Body of pancreas (tissue), 4 donors: Measurements from ENCODE around the gene NOC2L. TPM values are rescaled to one million over a fixed set of nuclear protein-coding genes. Genes with fewer than 3 reads are reported as not detected.

ENCODE experiments used
- ATAC-seq: fragments of 150-250 bp; one replicate; pipeline ENCODE4 v1.9.1; 2016
- DNase-seq, 4 donors: peaks; one replicate each; pipeline ENCODE4 v3.0.0-alpha.2; 2019
- H3K27ac ChIP-seq, 4 donors: fragments of 200-600 bp; sonication (generic); 1 replicate in 3 of 4; 2 replicates in 1 of 4; pipeline versions ENCODE4 v1.5.1 to v1.6.1; 2016 to 2019; ENCODE audit warnings: mild to moderate bottlenecking in 1 of 4, mixed read lengths in 1 of 4, moderate library complexity in 1 of 4
- H3K27me3 ChIP-seq, 2 donors: fragments of 200-600 bp; sonication (generic); one replicate each; pipeline ENCODE4 v1.6.0; 2016; ENCODE audit warnings: mild to moderate bottlenecking in 1 of 2
- H3K36me3 ChIP-seq, 2 donors: fragments of 200-600 bp; sonication (generic); replicated peaks in 1 of 2; 2 replicates each; pipeline ENCODE4 v1.5.1; 2016; ENCODE audit warnings: low read depth in 2 of 2; ENCODE audit not compliant: insufficient read depth in 1 of 2
- H3K4me1 ChIP-seq: fragments of 200-600 bp; sonication (generic); one replicate; pipeline ENCODE4 v1.6.0; 2016
- H3K4me3 ChIP-seq, 2 donors: fragments of 200-600 bp; sonication (generic); 1 replicate in 1 of 2; 2 replicates in 1 of 2; pipeline ENCODE4 v1.5.1; 2016 to 2019
- H3K9me3 ChIP-seq, 3 donors: fragments of 200-600 bp; sonication (generic); 1 replicate in 2 of 3; 2 replicates in 1 of 3; pipeline ENCODE4 v1.5.1; 2016
- POLR2A ChIP-seq, 3 donors: fragments of 450-650 bp; IDR thresholded peaks; one replicate each; pipeline ENCODE4 v1.6.1; 2016; ENCODE audit warnings: antibody characterized with exemption in 3 of 3, mild to moderate bottlenecking in 2 of 3
- WGBS, 2 donors: methylation state at CpG; one replicate each; pipeline ENCODE4 v1.1.5; 2017; 5-methylcytosine and 5-hydroxymethylcytosine counted together
- intact Hi-C: fragments of 100-400 bp; cut with DNase I; formaldehyde crosslinking; loops from one replicate; pipeline ENCODE4 v1.15.1; 2023
- total RNA-seq, 2 donors: library from RNA; depleted of rRNA; stranded (reverse); fragments of >200 nt; gene quantifications; one replicate each; pipeline ENCODE4 v1.1.0, GENCODE V29; 2016
- TF ChIP-seq, protein P1 (sequence below), 7 experiments: fragments of 450-650 bp in 4 of 7; fragments of 200-600 bp in 3 of 7; sonication (generic) in 3 of 7; IDR thresholded peaks; one replicate each; pipeline ENCODE4 v1.5.1; 2016 to 2019; ENCODE audit warnings: antibody characterized with exemption in 7 of 7

Gene NOC2L
- total RNA-seq, 2 donors from 2014 or later = 30.6 to 32.3 TPM

DNA sequence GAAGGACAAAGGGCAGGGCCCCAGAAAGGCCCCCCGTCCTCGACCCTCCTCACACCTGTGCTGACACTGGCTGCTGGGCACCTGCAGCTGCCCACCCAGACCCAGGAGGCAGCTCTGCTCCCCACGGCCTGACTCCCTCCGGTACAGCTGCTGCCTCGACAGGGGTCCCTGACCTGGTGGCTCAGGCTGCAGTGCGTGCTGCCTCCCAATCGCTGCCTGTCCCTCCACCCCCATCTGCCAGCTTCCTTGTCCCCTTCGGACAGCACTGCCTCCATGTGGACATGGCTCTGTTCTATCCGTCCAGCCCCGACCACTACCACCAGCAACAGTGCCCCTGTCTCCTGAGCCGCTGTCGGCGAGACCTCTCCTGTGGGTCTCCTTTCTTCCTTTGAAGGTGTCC is 4.1 kb downstream of the NOC2L start:
- TF ChIP-seq POLR2A (IDR thresholded peaks at IDR 0.05) = no peak
- TF ChIP-seq, protein P1, sequence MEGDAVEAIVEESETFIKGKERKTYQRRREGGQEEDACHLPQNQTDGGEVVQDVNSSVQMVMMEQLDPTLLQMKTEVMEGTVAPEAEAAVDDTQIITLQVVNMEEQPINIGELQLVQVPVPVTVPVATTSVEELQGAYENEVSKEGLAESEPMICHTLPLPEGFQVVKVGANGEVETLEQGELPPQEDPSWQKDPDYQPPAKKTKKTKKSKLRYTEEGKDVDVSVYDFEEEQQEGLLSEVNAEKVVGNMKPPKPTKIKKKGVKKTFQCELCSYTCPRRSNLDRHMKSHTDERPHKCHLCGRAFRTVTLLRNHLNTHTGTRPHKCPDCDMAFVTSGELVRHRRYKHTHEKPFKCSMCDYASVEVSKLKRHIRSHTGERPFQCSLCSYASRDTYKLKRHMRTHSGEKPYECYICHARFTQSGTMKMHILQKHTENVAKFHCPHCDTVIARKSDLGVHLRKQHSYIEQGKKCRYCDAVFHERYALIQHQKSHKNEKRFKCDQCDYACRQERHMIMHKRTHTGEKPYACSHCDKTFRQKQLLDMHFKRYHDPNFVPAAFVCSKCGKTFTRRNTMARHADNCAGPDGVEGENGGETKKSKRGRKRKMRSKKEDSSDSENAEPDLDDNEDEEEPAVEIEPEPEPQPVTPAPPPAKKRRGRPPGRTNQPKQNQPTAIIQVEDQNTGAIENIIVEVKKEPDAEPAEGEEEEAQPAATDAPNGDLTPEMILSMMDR (IDR thresholded peaks at IDR 0.05) = no peak
- no peak for DNase-seq
- 86 to 92% methylated on average over 10 to 13 of the region's 13 CpGs for WGBS, 2 donors
- ATAC-seq = no peak
- Histone ChIP-seq H3K4me1 (peaks cover 25% of the 10 kb centered on the region), H3K4me3 (no peak overlapping the region), H3K27ac (no peak overlapping the region), H3K36me3 (peaks cover 5 to 35% of the 10 kb centered on the region in 2 donors), H3K27me3 (no peaks in the 10 kb centered on the region), H3K9me3 (no peaks in the 10 kb centered on the region)
- intact Hi-C loops = no loop called here

DNA sequence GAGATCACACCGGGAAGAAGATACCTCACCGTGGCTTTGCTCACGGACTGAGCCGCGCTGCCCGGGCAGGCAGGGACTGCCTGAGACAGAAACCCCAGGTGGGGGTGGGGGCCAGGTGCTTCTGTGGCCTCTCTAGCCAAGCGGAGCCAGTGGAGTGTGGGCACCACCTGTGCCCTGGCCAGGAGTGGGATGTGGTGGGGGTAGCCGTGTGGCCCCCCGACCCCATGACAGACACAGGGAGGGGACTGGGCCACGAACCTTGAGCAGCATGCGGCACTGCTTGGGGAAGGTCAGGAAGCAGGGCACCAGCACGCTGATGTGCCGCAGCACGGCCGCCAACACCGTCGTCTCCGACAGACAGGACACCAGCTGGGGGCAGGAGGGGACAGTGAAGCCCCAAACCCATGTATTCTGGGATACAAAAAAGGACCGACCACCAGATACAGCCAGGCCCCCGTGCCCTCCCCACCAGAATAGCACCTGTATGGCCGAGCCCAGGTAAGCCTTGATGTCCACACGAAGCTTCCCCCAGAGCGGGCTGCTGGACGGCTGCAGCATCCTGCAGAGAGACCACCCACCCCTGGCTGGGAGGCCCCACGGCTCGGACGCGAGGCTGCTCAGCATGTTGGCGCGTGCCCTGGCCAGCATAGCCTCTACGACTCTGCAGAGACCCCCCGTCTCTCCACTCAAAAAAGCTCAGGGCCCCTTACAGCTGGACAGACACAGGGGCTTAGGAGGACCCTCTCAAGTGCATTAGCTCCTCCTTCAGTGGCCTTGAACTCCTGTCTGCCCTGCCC is 5.3 kb downstream of the NOC2L start:
- H3K36me3 ChIP-seq = peaks cover 8 to 40% of the 10 kb centered on the region in 2 donors
- no peak for DNase-seq
- 77 to 90% methylated on average over 13 to 27 of the region's 32 CpGs for WGBS, 2 donors
- ATAC-seq = no peak
- no peaks in the 10 kb centered on the region for H3K27me3 ChIP-seq
- no peak for TF ChIP-seq POLR2A (IDR thresholded peaks at IDR 0.05)
- TF ChIP-seq, protein P1 (IDR thresholded peaks at IDR 0.05) = no peak
- intact Hi-C loops = no loop called here
- no peaks in the 10 kb centered on the region for H3K9me3 ChIP-seq
- peaks cover 17% of the 10 kb centered on the region for H3K4me1 ChIP-seq
- H3K27ac ChIP-seq = no peak overlapping the region
- H3K4me3 ChIP-seq = no peak overlapping the region

DNA sequence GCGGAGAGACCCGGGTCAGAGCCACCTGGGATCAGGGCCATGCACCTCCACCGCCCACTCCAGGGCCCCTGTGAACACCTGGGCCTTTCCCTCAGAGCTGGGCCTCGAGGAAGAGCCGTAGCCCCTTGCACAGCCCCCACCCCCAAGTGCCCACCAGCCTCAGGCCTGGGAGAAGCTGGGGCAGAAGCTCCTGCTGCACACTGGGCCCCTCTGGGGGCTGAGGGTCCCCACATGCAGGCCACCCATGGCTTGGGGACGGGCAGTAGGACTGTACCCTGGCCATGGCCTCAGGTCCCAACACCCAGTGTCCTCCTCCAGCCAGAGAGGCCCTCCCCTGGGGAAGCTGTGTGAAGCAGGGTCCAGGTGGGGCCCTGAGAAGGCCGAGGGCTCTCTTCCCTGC is 6.5 kb downstream of the NOC2L start:
- Histone ChIP-seq H3K9me3 (no peaks in the 10 kb centered on the region), H3K27ac (no peak overlapping the region), H3K36me3 (peaks cover 17 to 49% of the 10 kb centered on the region in 2 donors), H3K4me1 (peaks cover 8% of the 10 kb centered on the region), H3K27me3 (no peaks in the 10 kb centered on the region), H3K4me3 (no peak overlapping the region)
- 83 to 92% methylated on average over 3 to 6 of the region's 7 CpGs for WGBS, 2 donors
- intact Hi-C loops = no loop called here
- no peak for ATAC-seq
- TF ChIP-seq, protein P1 (IDR thresholded peaks at IDR 0.05) = no peak
- TF ChIP-seq POLR2A (IDR thresholded peaks at IDR 0.05) = no peak
- no peak for DNase-seq

DNA sequence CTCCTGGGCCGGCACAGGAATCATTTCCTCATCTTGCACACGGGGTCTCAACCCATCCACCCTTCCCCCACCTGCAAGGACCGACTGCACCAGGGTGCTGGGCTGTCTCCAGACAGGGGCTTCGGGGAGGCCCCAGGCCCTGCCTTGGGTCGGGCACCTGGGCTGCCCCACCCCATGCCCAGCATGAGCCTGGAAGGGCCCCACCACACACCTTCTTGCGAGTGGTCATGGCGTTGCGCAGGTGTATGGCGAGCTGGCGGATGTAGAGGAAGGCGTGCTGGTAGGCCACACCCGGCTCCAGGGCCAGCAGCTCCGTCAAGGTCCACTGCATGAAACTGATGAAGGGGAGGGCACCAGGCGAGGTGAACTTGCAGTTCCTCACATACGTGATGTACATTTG is 6.9 kb downstream of the NOC2L start:
- Histone ChIP-seq H3K27ac (no peak overlapping the region), H3K36me3 (peaks cover 19 to 49% of the 10 kb centered on the region in 2 donors), H3K4me3 (no peak overlapping the region), H3K4me1 (peaks cover 4% of the 10 kb centered on the region), H3K9me3 (no peaks in the 10 kb centered on the region), H3K27me3 (no peaks in the 10 kb centered on the region)
- WGBS, 2 donors = 91 to 97% methylated on average over 5 to 15 of the region's 15 CpGs
- intact Hi-C loops = no loop called here
- ATAC-seq (no peak), DNase-seq (no peak)
- TF ChIP-seq, protein P1 (IDR thresholded peaks at IDR 0.05) = no peak
- TF ChIP-seq POLR2A (IDR thresholded peaks at IDR 0.05) = no peak

DNA sequence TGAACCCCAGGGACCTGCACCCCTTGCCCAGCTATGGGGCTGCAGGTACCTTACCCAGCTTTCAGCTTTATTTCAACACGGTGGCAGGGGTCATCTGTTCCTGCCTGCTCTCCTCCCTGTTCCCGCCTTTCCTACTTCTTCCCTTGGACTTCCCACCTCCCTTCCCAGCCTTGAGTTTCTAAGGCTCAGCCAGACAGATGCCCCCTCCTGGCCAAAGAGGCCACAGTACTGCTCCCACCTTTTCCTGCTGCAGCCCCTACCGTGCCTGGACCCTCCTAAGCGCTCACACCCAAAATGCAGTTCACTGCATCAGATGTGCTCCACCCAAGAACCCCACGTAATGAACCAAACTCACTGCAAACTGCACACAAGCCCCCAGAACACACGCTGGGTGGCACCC is 7.7 kb downstream of the NOC2L start:
- ATAC-seq (no peak), DNase-seq (no peak)
- TF ChIP-seq, protein P1 (IDR thresholded peaks at IDR 0.05) = peak in 2 of 7 experiments; percentile 7 to 13
- TF ChIP-seq POLR2A (IDR thresholded peaks at IDR 0.05) = no peak
- H3K36me3 ChIP-seq = peaks cover 19 to 51% of the 10 kb centered on the region in 2 donors
- WGBS, 2 donors = 77 to 87% methylated on average over 5 to 6 of the region's 6 CpGs
- no peak overlapping the region for H3K4me3 ChIP-seq
- no peaks in the 10 kb centered on the region for H3K9me3 ChIP-seq
- H3K27me3 ChIP-seq = no peaks in the 10 kb centered on the region
- no peaks in the 10 kb centered on the region for H3K4me1 ChIP-seq
- intact Hi-C loops = no loop called here
- H3K27ac ChIP-seq = no peak overlapping the region
